Measurements from ENCODE around the gene MAP1S.

MAP1S gene, protein sequence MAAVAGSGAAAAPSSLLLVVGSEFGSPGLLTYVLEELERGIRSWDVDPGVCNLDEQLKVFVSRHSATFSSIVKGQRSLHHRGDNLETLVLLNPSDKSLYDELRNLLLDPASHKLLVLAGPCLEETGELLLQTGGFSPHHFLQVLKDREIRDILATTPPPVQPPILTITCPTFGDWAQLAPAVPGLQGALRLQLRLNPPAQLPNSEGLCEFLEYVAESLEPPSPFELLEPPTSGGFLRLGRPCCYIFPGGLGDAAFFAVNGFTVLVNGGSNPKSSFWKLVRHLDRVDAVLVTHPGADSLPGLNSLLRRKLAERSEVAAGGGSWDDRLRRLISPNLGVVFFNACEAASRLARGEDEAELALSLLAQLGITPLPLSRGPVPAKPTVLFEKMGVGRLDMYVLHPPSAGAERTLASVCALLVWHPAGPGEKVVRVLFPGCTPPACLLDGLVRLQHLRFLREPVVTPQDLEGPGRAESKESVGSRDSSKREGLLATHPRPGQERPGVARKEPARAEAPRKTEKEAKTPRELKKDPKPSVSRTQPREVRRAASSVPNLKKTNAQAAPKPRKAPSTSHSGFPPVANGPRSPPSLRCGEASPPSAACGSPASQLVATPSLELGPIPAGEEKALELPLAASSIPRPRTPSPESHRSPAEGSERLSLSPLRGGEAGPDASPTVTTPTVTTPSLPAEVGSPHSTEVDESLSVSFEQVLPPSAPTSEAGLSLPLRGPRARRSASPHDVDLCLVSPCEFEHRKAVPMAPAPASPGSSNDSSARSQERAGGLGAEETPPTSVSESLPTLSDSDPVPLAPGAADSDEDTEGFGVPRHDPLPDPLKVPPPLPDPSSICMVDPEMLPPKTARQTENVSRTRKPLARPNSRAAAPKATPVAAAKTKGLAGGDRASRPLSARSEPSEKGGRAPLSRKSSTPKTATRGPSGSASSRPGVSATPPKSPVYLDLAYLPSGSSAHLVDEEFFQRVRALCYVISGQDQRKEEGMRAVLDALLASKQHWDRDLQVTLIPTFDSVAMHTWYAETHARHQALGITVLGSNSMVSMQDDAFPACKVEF

DNA sequence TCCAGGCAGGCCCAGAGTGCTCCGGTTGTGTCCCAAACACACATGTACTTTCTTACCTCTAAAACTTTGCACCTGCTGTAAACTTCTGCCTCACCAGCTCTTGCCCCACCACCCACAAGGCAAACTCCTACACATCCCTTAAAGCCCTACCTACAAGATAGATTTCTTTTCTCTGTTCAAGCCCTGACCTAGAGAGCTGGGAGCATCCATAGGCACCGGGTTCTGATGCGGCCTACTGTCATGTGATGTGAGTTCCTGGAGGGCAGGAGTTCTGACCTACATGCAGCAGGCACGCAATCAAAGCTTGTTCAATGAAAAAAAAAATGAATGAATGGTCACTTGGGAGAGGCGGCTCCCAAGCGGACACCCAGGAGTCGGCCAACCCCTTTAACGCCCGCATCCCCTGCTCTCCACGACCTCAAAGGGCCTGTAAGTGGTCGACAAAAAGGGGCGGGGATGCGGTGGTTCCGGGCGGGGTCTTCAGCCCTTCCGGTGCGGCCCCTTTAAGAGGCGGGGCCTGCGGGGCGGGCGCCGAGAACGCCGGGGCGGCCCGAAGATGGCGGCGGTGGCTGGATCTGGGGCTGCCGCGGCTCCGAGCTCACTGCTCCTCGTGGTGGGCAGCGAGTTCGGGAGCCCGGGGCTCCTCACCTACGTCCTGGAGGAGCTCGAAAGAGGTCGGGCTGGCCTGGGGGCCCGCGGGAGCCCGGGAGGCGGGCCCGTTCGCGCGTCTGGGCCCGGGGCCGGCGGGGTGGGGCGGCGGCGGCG lies at the start of gene MAP1S:
Gene MAP1S, plus strand, starts transcription at position 534 of the 765 bp plus-strand sequence. Its CDS starts 23 bp downstream, at position 557.
- DNase-seq (ENCODE audit: low read depth, low spot score): peak; percentile 47

DNA sequence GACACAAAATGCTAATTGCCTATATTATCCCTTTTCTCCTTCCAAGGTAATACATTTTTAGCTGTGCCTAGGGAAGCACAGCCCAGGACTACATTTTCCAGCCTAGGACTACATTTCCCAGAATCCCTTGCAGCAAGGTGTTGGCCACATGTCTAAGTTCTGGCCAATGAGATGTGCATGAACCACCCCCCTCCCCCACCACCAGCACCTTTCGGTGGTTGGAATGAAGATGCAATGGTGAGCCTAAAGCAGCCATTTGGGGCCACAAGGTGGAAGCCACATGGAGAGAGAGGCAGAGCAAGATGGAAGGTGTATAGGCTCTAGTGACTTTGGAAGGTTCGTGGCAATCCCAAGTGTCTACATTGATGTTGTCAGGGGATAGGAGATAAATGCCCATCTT lies 47.4 kb upstream of the MAP1S start:
- DNase-seq (ENCODE audit: low read depth, low spot score): no peak

DNA sequence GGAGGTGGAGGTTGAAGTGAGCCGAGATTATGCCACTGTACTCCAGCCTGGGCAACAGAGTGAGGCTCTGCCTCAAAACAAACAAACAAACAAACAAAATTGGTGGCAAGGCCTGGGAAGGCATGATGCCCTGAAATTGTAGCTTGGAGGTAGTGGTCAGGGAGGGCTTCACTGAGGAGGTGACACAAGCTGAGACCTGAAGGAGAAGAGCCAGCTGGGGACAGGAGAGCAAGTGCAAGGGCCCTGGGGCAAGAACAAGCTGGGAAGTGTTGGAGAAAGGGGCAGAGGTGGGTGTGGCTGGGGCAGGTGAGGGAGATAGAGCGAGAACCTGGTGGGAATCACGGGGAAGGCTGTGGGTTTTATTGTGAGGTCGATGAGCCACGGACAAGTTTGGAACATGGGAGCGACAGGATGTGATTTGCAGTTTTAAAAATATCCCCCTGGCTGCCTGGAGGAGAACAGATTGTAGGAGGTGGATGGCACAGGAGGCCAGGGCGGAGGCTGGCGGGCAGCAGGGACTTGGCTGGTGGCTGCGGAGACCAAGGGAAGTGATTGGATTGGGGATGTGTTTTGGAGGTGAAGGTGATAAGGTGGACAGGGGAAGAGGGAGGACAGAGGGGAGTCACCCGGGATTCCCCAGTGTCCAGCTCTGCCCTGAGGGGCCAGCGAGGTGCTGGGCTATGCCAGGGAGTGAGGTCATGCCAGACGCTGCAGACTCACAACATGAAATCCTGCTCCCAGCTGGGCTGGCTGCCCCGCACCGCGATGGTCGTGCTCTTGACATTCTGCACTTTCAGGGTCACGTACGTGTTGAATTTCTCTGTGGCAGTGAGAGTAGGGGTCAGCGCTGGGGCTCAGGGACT lies 45.1 kb upstream of the MAP1S start:
- no peak for DNase-seq (ENCODE audit: low read depth, low spot score)

DNA sequence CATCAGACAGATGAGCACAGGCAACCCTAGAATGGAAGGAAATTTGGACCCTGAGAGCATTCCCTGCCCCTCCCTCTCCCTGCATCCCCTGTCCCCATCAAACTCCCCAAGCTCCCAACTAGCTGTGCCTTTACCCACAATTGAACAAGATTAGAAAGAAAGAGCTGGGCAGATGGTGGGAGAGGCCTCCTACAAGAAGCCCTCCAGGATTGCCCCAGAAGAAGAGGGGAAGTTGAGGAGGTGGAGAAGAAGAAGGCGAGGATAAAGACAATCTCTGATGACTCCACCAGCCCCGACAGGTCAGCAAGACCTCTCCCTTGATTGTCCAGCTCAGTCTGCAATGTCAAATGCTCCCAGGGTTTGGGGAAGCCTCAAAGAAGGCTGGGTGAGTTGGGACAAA lies 43.0 kb upstream of the MAP1S start:
- DNase-seq (ENCODE audit: low read depth, low spot score): no peak

DNA sequence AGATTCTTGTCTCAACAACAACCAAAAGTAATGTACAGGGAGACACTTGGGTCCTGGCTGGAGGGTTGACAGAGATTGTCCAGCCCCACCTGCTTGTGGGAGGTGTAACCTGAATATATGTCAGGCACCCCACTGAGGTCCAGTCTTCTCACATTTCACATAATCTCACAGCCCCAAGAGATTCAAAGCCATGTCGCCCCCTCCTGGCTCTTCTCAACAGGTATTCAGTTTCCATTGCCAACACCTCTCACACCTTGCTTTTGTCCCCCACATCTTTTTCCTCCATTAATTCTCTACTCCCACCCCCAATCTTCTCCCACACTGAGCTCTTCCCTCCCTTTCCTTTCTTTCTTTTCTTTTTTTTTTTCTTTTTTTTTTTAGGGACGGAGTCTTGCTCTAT lies 42.3 kb upstream of the MAP1S start:
- no peak for DNase-seq (ENCODE audit: low read depth, low spot score)

DNA sequence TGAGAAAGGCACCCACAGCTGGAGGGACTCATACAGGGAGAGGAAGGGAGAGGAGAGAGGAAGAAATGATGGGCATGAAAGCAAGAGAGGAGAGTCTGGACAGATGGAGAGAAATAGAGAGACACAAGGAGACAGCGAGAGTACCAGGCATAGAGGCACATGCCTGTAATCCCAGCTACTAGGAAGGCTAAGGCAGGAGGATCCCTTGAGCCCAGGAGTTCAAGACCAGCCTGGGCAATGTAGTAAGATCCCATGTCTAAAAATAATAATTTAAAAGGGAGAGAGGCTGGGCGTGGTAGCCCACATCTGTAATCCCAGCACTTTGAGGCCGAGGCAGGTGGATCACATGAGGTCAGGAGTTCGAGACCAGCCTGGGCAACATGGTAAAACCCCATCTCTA lies 40.4 kb upstream of the MAP1S start:
- DNase-seq (ENCODE audit: low read depth, low spot score): no peak

DNA sequence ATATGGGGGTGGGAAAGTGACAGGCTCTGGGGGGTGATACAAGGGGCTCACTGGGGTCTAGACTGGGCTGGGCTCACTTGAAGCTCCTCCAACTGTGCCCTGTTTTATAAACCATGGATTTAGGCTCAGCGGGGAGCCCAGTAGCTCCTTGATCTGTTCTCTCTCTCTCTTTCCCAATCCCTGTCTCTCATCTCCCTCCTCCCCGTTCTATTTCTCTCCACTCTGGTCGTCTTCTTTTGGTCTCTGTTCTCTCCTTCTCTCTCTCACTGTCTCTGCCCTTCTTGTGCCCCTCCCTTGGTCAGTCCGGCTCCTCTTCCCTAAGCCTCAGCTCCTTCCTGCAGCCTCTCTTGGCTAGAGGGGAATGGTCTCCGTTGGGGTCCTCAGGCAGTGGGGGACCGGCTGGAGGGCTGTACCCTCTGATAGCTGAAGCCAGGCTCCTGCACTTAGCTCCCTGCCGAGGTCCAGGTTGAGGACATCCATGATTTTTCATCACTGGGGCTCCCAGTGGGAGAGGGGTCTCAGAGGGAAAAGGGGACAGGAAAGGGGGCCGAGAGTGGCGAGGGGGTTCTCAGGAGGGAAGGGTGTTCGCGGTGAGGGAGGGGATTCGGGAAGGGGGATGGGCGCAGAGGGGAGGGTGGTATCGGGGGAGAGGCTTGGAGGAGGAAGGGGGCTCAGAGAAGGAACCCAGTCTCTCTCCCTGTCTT lies 39.6 kb upstream of the MAP1S start:
- no peak for DNase-seq (ENCODE audit: low read depth, low spot score)

DNA sequence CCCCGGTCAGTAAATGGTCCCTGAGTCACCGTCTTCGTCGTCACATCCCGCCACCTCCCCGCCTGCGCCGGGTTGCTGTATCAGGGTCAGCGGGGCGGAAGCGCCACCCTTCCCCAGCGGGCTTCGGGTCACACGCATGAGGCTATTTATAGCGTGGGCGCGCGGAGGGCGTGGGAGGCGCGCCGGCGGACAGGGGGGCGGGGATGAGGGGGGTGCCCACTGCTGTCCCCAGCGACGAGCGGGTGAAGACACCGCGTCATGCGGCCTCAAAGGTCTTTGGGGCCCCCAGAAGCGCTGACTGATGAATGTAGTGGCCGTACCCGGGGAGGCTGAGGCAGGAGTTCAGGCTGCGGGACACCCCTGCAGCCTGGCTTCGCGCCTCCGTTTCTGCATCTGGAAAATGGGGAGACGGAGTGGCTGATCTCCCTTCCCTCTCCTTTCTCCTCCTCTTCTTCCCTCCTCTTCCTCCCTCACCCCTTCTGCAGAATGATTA lies 39.0 kb upstream of the MAP1S start:
- no peak for DNase-seq (ENCODE audit: low read depth, low spot score)

DNA sequence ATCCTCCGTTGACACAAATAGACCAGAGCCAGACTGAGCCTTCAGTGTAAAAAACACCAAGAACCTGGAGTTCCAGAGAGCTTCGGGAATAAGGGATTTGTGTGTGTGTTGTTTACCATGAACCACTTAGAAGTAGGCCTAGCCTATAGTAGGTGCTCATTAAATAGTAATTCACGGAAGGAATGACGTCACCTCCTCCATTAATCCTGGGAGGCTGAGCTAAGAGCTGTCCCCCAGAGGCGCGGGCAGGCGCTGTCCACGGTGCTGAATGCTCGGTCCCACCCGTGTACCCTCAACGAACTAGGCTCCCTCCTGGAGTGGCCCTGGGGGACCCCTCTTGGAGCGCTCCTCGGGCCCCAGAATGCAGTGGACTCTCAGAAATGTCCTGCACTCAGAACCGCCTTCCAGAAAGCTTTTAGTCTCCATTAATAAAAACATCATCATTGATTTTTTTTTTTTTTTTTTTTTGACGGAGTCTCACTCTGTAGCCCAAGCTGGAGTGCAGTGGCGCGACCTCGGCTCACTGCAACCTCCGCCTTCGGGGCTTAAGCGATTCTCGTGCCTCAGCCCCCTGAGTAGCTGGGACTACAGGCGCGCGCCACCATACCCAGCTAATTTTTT lies 37.7 kb upstream of the MAP1S start:
- DNase-seq (ENCODE audit: low read depth, low spot score): no peak

DNA sequence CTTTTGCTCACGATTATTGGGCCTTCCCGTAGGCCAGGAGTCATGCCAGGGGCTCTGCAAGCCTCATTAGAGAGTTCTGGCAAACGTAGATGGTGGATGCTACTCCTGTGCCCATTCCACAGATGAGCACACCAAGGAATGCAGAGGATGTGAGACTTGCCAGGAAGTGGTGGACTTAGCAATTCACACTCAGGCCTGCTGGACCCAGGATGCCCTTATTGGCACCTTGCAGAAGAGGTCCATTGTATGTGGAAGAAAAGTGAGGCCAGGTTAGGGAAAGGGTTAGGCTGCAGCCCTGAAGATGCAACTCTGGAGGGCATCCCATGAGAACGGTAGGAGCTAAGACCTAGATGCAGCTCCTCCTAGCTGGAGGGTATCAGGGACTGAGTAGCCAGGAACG lies 37.0 kb upstream of the MAP1S start:
- no peak for DNase-seq (ENCODE audit: low read depth, low spot score)

DNA sequence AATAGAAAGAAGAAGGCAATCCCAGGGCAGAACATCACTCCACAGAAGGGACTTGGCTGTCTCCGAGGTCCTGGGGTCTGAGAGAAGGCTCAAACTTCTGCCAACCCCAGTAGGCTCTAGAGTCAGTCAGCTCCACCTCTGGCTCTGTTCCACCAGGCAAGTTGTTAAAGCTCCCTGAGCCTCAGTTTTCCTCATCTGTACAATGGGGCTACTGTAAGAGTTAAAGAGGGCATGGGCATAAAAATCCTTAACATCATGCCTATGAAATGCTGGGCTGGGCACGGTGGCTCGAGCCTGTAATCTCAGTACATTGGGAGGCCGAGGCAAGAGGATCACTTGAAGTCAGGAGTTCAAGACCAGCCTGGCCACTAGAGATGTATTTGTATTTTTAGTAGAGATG lies 36.2 kb upstream of the MAP1S start:
- DNase-seq (ENCODE audit: low read depth, low spot score): no peak

DNA sequence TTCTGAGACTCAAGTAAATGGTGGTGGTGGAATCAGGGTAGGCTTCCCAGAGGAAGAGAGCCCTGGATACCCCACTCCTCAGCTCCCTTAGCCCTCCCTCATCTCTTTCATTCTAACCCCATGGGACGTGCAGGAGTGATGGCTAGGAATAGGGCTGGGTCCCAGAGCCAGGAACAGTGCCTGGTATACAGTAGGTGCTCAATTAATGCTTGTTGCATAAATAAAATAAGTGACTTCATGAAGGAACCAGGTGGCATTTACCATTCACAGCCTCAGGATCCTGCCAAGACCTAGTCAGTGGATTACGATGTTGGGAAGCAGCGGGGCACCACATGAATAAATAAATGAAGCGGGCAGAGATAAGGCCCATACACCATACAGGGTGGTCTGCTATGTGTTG lies 35.0 kb upstream of the MAP1S start:
- no peak for DNase-seq (ENCODE audit: low read depth, low spot score)

DNA sequence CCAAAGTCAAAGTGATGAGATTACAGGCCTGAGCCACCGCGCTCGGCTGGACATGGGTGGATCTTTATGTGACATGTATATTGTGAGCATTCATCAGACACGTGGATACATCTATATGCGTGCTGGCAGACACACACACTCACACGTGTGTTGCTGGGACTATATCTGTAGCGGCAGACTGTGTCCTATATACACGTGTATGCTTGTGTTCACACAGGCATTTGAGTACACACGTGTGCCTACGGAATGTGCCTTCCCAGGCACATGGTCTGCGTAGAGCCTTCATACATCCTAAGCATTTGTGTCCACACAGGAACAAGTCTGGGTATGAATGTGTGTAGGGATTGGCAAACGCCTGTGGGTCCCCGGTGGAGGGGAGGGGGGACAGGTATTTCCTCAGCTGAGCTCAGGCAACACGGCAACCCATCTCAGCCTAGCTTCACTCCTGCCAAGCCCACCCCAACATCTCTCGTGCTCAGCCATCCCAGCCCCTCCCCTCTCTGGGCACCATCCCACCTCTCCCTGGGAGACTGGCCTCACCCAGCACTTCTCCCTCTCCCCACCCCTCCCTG lies 33.7 kb upstream of the MAP1S start:
- DNase-seq (ENCODE audit: low read depth, low spot score): no peak

DNA sequence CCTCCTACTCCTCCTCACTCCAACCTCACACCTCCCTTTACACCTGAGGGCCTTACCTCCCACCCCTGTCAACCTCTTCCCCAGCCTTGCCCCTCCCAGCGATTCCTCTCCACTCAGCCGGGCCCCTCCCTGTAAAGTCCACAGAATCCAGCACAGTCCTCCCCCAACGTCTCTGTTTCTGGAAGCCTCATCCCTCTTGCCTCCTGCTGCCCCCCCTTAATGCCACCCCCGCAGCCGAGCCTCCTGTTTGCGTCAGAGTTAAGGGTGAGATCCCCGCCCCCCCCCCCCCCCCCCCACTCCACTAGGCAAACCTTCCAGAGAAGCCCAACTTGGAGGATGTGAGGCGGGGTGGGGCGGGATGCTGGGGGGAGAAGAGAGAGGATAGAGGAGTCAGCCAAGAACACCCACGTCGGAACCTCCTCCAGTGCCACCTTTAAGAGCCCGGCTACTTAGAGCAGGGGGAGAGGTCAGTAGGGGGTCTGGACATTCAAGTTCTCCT lies 33.2 kb upstream of the MAP1S start:
- DNase-seq (ENCODE audit: low read depth, low spot score): no peak

DNA sequence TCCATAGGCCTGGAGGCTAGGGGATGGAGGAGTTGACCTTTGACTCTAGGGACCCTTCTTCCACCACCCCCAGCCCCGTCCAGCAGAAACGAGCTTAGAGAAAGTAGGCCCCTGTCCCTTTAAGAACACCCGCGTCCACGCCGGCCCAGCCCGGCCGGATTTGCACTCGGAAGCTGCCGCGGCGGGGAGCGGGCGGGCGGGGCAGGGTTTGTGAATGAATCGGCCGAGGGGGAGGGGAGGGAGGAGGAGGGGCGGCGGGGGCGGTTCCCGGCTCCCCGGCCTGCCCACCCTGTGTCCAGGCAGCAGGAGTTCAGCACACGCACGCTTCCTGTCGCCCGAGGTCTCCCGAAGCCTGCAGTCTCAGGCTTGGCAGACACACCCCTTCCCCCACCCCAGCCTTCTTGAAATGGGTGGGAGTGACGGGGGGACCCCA lies 32.7 kb upstream of the MAP1S start:
- DNase-seq (ENCODE audit: low read depth, low spot score): no peak

DNA sequence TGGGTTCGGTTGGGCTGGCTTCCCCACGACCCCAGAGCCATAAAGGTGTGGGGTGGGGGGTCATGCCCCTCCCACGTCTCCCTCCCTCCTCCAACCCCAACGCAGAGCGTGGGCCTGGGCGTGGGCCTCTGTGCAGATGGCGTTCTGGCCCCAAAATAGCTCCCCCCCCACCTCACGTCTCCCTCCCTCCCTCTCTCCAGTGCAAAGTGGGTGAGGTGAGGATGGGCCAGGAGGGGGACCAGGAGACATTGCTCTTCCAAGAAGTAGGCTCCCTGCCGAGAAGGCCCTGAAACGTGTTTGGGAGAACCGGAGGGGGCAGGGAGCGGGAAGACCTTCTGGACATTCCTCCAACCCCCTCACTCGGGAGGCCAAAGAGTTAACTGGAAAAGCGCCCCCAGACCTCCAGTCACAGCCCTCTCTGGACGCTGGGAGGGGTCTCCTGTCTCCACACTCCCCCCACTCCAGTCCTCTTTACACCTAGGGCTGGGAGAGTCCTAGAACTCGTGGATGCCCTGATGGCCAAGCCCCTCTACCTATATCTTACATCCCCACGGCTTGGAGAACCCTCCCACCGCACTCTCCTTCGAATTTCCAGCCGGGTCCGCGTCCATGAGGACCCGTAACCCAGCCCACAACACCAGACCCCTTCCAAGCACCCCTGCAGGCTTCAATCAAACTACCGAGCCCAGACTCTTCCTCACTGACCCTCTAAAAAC lies 32.0 kb upstream of the MAP1S start:
- no peak for DNase-seq (ENCODE audit: low read depth, low spot score)

DNA sequence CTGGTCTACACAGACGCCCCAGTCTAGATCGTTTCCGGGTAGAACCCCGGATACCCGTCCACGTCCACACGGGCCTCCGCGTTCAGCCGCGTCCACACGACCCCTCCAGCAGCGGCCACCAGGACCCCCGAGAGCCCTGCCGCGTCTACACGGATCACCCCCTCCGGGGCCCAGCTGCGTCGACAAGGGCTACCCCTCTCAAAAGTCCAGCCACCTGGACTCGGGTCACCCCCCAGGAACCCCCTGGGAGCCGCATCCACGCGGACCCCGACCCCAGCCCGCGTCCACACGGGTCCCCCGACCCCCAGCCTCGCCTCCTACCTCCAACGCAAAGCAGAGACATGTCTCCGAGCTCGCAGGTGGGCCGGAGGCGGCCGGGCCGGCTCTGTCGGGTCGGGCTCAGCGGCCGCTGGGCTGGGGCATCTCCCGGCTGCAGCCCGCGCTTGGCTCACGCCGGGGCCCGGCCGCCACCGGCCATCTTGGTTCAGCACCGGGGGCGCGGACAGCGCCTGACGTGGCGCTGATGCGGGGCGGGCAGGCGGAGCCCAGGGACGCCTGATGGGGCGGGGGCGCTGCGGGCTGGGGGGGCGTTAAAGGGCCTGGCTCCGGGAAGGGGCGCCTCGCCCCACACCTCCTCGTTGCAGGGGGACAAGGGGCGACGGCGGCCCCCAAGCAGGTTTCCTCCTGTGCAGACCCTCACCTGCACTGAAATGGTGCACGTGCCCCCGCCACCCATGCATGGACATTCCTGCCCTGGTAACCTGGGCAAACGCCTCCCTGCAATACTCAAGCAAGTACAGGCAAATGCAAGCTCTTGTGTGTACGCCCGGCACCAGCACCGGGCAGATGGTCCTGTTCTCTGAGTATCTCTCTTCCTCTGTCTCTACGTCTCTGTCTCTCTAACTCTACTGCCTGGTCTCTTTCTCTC lies 31.2 kb upstream of the MAP1S start, which contains the start of gene UNC13A:
Gene UNC13A, minus strand, starts transcription at position 498 of the 928 bp plus-strand sequence. Its CDS starts 155 bp downstream, at position 343.
- no peak for DNase-seq (ENCODE audit: low read depth, low spot score)

All from activated CD4-positive, CD25-positive, alpha-beta regulatory T cell treated with anti-CD3 and anti-CD28 coated beads, Interleukin-2, amount 50 U/mL, for 16 hours (primary cell).